DMS114 treated with DMSO at 0.1 percent for 48 hours (cell line): ENCODE data around the gene SSTR1.
"Not testable (repeated sequence)": the region's sequence is repeated elsewhere in the genome, so short reads cannot be mapped to it uniquely, and the experiment has no call there.

Experiments
- DNase-seq: peaks from one replicate; lab custom pipeline; 2025; ENCODE audit not compliant: unreplicated experiment; lab: John Stamatoyannopoulos, UW

The SSTR1 gene

GRCh38 chr14:38207736-38208617 is at the start of gene SSTR1:
SSTR1 (plus strand) TSS chr14:38207904; CDS start chr14:38209390, 1,486 bp downstream.
- no peak for DNase-seq

GRCh38 chr14:38158468-38158867 is 49.2 kb upstream of the SSTR1 start:
- DNase-seq, result no peak

- DNase-seq, result no peak
These were observed 39.3 kb upstream of the SSTR1 start for GRCh38 chr14:38168416-38168815.

GRCh38 chr14:38171197-38171596 is 36.5 kb upstream of the SSTR1 start:
- DNase-seq, result no peak

- no peak for DNase-seq
These were observed 33.0 kb upstream of the SSTR1 start for GRCh38 chr14:38174711-38175110.

- no peak for DNase-seq
These were observed 32.0 kb upstream of the SSTR1 start for GRCh38 chr14:38175658-38176057.

GRCh38 chr14:38176379-38176778 is 31.3 kb upstream of the SSTR1 start:
- DNase-seq, result no peak

GRCh38 chr14:38184132-38184531 is 23.6 kb upstream of the SSTR1 start:
- no peak for DNase-seq

- DNase-seq, result no peak
These were observed 22.0 kb upstream of the SSTR1 start for GRCh38 chr14:38185671-38186070.

- DNase-seq, result no peak
These were observed 21.5 kb upstream of the SSTR1 start for GRCh38 chr14:38186216-38186615.

GRCh38 chr14:38187528-38187927 is 20.2 kb upstream of the SSTR1 start:
- no peak for DNase-seq

GRCh38 chr14:38189930-38190726 is 17.6 kb upstream of the SSTR1 start:
- DNase-seq, result no peak

GRCh38 chr14:38190846-38191245 is 16.9 kb upstream of the SSTR1 start:
- not testable (repeated sequence) for DNase-seq

GRCh38 chr14:38191491-38191890 is 16.2 kb upstream of the SSTR1 start:
- DNase-seq, result not testable (repeated sequence)

- DNase-seq, result no peak
These were observed 10.5 kb upstream of the SSTR1 start for GRCh38 chr14:38197001-38197783.

- DNase-seq, result no peak
These were observed 9.8 kb upstream of the SSTR1 start for GRCh38 chr14:38197784-38198335.

GRCh38 chr14:38198425-38198824 is 9.3 kb upstream of the SSTR1 start:
- DNase-seq, result no peak

GRCh38 chr14:38199076-38199475 is 8.6 kb upstream of the SSTR1 start:
- DNase-seq, result no peak

GRCh38 chr14:38199739-38200138 is 8.0 kb upstream of the SSTR1 start:
- no peak for DNase-seq

GRCh38 chr14:38201137-38201828 is 6.4 kb upstream of the SSTR1 start:
- no peak for DNase-seq
